HepG2 (cell line): ENCODE data around the gene MYADML2. TPM values are rescaled to one million over a fixed set of nuclear protein-coding genes. Genes with fewer than 3 reads are reported as not detected.
A peak's percentile ranks its signal among the peaks of the same experiment; 100 is the strongest.

Experiments
- AHR ChIP-seq: IDR thresholded peaks from 2 replicates; pipeline ENCODE4 v1.6.1; 2018; ENCODE audit warnings: missing genetic modification reagents, missing compliant biosample characterization
- ATF1 ChIP-seq: IDR thresholded peaks from 2 replicates; pipeline ENCODE4 v1.6.1; 2016; ENCODE audit warnings: mild to moderate bottlenecking, control low read depth
- CBX1 ChIP-seq: IDR thresholded peaks from one replicate; pipeline ENCODE4 v1.6.1; 2016; ENCODE audit warnings: antibody characterized with exemption, low read depth
- CEBPB ChIP-seq: IDR thresholded peaks from 2 replicates; pipeline ENCODE4 v1.6.1; 2011; ENCODE audit warnings: low read depth, low read length, improper control_type of control experiment, borderline replicate concordance
- ELF3 ChIP-seq: IDR thresholded peaks from 2 replicates; pipeline ENCODE4 v1.6.1; 2016; ENCODE audit warnings: missing genetic modification reagents, missing compliant biosample characterization
- EP300 ChIP-seq, 3 experiments: sonication (generic) in 1 of 3; formaldehyde crosslinking in 1 of 3; IDR thresholded peaks; 2 replicates each; pipeline versions ENCODE4 v1.5.1 to v1.6.1; 2011 to 2020; ENCODE audit warnings: low read depth in 2 of 3, low read length in 2 of 3, borderline replicate concordance in 1 of 3, improper control_type of control experiment in 1 of 3, mild to moderate bottlenecking in 1 of 3, missing genetic modification reagents in 1 of 3, moderate library complexity in 1 of 3
- HNRNPK ChIP-seq: fragments of 200-400 bp; formaldehyde crosslinking; IDR thresholded peaks from 2 replicates; pipeline ENCODE4 v1.6.1; 2018; ENCODE audit warnings: low read length, low read depth, moderate library complexity, mild to moderate bottlenecking; ENCODE audit not compliant: poor library complexity, severe bottlenecking
- HNRNPUL1 ChIP-seq: fragments of 200-400 bp; formaldehyde crosslinking; IDR thresholded peaks from 2 replicates; pipeline ENCODE4 v1.6.1; 2017; ENCODE audit warnings: low read depth, mild to moderate bottlenecking, low read length, moderate library complexity
- MED8 ChIP-seq: sonication (generic); formaldehyde crosslinking; IDR thresholded peaks from 2 replicates; pipeline ENCODE4 v1.8.1; 2023; ENCODE audit warnings: mild to moderate bottlenecking, missing genetic modification reagents; ENCODE audit not compliant: insufficient replicate concordance
- NKX3-1 ChIP-seq: sonication (generic); formaldehyde crosslinking; IDR thresholded peaks from 2 replicates; pipeline ENCODE4 v1.5.0; 2020; ENCODE audit warnings: missing genetic modification reagents
- NR1H2 ChIP-seq: sonication (generic); formaldehyde crosslinking; IDR thresholded peaks from 2 replicates; pipeline ENCODE4 v1.8.1; 2022; ENCODE audit warnings: low read depth, missing genetic modification reagents, borderline replicate concordance
- PPARG ChIP-seq: conservative IDR thresholded peaks from 2 replicates; pipeline ENCODE4 v1.6.1; 2016; ENCODE audit warnings: missing biosample characterization, missing genetic modification reagents
- RFXAP ChIP-seq: sonication (generic); formaldehyde crosslinking; IDR thresholded peaks from 2 replicates; pipeline ENCODE4 v1.4.0; 2020; ENCODE audit warnings: missing genetic modification reagents, borderline replicate concordance
- SNAI1 ChIP-seq: sonication (generic); formaldehyde crosslinking; IDR thresholded peaks from 2 replicates; pipeline ENCODE4 v1.5.0; 2020; ENCODE audit warnings: mild to moderate bottlenecking, missing genetic modification reagents, borderline replicate concordance
- TEAD3 ChIP-seq: optimal IDR thresholded peaks from 2 replicates; pipeline ENCODE3; 2016; ENCODE audit warnings: borderline replicate concordance
- TOE1 ChIP-seq: sonication (generic); formaldehyde crosslinking; IDR thresholded peaks from 2 replicates; pipeline ENCODE4 v1.4.0; 2020; ENCODE audit warnings: mild to moderate bottlenecking, missing genetic modification reagents
- U2AF2 ChIP-seq: fragments of 200-400 bp; formaldehyde crosslinking; IDR thresholded peaks from 2 replicates; pipeline ENCODE4 v1.6.1; 2017; ENCODE audit warnings: low read depth, mild to moderate bottlenecking, low read length
- ZBTB7B ChIP-seq: sonication (generic); formaldehyde crosslinking; IDR thresholded peaks from 2 replicates; pipeline ENCODE4 v1.4.0; 2020; ENCODE audit warnings: missing genetic modification reagents
- ZKSCAN1 ChIP-seq: fragments of 150-350 bp; IDR thresholded peaks from 2 replicates; pipeline ENCODE4 v1.6.1; 2014; ENCODE audit warnings: low read length
- ZMAT3 ChIP-seq: sonication (generic); formaldehyde crosslinking; conservative IDR thresholded peaks from 2 replicates; pipeline ENCODE4 v1.7.0; 2021; ENCODE audit warnings: missing genetic modification reagents
- ZNF30 ChIP-seq: sonication (generic); formaldehyde crosslinking; IDR thresholded peaks from 2 replicates; pipeline ENCODE4 v1.5.0; 2020; ENCODE audit warnings: mild to moderate bottlenecking, missing genetic modification reagents
- ZNF335 ChIP-seq: sonication (generic); formaldehyde crosslinking; IDR thresholded peaks from 2 replicates; pipeline ENCODE4 v1.4.0; 2020; ENCODE audit warnings: missing genetic modification reagents
- ZNF33A ChIP-seq: sonication (generic); formaldehyde crosslinking; IDR thresholded peaks from 2 replicates; pipeline ENCODE4 v1.5.1; 2020; ENCODE audit warnings: missing genetic modification reagents, mild to moderate bottlenecking, moderate library complexity, borderline replicate concordance
- ZNF564 ChIP-seq: sonication (generic); formaldehyde crosslinking; IDR thresholded peaks from 2 replicates; pipeline ENCODE4 v1.8.1; 2023; ENCODE audit warnings: mild to moderate bottlenecking, missing genetic modification reagents
- ZNF678 ChIP-seq: sonication (generic); formaldehyde crosslinking; IDR thresholded peaks from 2 replicates; pipeline ENCODE4 v1.4.0; 2020; ENCODE audit warnings: mild to moderate bottlenecking, missing genetic modification reagents
- ZNF768 ChIP-seq: sonication (generic); formaldehyde crosslinking; IDR thresholded peaks from 2 replicates; pipeline ENCODE4 v1.4.0; 2020; ENCODE audit warnings: missing genetic modification reagents
- ZSCAN25 ChIP-seq: sonication (generic); formaldehyde crosslinking; IDR thresholded peaks from 2 replicates; pipeline ENCODE4 v1.8.0; 2022; ENCODE audit warnings: mild to moderate bottlenecking, missing genetic modification reagents
- polyA plus RNA-seq, 8 experiments: library from polyadenylated mRNA; depleted of rRNA in 3 of 8; stranded (reverse) in 7 of 8; unstranded in 1 of 8; fragments of >200 nt; fragmentation: Illumina TruSeq in 4 of 8; extraction: Trizol in 4 of 8; gene quantifications; 2 replicates each; pipeline versions ENCODE4 v1.2.1 to v1.2.3, GENCODE V29; 2011 to 2016; ENCODE audit warnings: low read depth in 4 of 8, missing spikeins in 1 of 8, mixed read lengths in 1 of 8; ENCODE audit not compliant: insufficient read depth in 1 of 8
- total RNA-seq, 5 experiments: library from RNA; depleted of rRNA; stranded (reverse); fragments of >200 nt; fragmentation: Illumina TruSeq; extraction: Trizol; gene quantifications; 2 replicates each; pipeline ENCODE4 v1.2.3, GENCODE V29; 2016; ENCODE audit warnings: low read depth in 1 of 5
- TF ChIP-seq, protein P1 (sequence below): IDR thresholded peaks from 2 replicates; pipeline ENCODE4 v1.6.1; 2018; ENCODE audit warnings: missing genetic modification reagents
- TF ChIP-seq, protein P2 (sequence below): sonication (generic); formaldehyde crosslinking; IDR thresholded peaks from 2 replicates; pipeline ENCODE4 v1.4.0; 2020; ENCODE audit warnings: missing genetic modification reagents
- TF ChIP-seq, protein P3 (sequence below): sonication (generic); formaldehyde crosslinking; IDR thresholded peaks from 2 replicates; pipeline ENCODE4 v1.8.0; 2022; ENCODE audit warnings: missing genetic modification reagents, mild to moderate bottlenecking, borderline replicate concordance

The MYADML2 gene
- total and polyA plus RNA-seq, 2 of the 13 experiments (the other 11 are each of a cell fraction or from before 2014, with no cell fraction given): not detected

DNA sequence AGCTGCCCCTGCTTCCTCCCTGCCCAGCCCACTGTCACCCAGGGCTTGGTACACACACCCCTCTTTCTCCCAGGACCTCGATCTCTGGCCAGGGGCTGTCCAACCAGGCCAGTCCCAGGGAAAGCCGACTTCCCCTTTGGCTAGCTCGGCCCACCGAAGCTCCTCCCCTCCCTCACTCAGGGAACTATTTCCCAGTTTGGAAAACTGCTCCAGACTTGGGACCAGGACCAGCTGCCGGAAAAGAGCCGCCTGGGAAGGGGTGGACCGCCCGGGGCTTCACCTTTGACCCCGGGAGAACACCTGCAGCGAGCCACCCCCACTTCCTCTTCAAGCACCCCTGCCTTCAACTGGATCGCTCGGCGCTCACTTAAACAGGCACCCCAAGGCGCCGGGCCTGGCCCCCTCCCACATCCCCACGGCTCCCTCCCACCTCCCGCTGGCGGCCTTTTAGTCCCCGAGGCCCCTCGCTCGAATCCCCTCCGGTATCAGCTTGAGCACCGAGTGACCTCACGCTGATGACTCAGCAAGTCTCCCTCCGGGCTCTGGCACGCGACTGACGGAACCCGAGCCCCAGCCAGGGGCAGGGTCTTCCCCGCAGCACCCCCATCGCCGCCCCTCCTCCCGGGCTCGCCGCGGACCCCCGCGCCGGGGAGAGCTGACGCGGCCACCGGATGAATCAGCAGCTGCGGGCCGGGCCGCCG is 20.4 kb downstream of the MYADML2 start (continued):
- TF ChIP-seq CEBPB (no peak), NR1H2 (CRISPR knock-in tag) (no peak), ATF1 (no peak), ZNF30 (no peak), ZBTB7B (CRISPR knock-in tag) (peak; percentile 58; the same call in 1 of the 2 replicates), HNRNPK (peak; percentile 71), ZNF768 (CRISPR knock-in tag) (peak; percentile 60), NKX3-1 (CRISPR knock-in tag) (no peak), TOE1 (CRISPR knock-in tag) (no peak), ZKSCAN1 (no peak), ZNF33A (no peak), ZNF335 (CRISPR knock-in tag) (peak; percentile 29; the same call in 1 of the 2 replicates), U2AF2 (no peak), MED8 (CRISPR knock-in tag) (peak; percentile 54), HNRNPUL1 (no peak), EP300 (IDR thresholded peaks at IDR 0.05; ENCODE audit: low read depth in 2 of 2, low read length in 2 of 2) (no peak), EP300 (CRISPR knock-in tag; IDR thresholded peaks at IDR 0.05; ENCODE audit: borderline replicate concordance) (no peak), ZMAT3 (0 out of 2 replicates have a peak, but pooled peaks have one; percentile 23), TEAD3 (CRISPR knock-in tag) (no peak), RFXAP (0 out of 2 replicates have a peak, but pooled peaks have one; percentile 52), CBX1 (peak; percentile 33), PPARG (CRISPR knock-in tag) (0 out of 2 replicates have a peak, but pooled peaks have one; percentile 41), AHR (no peak; the same call in 1 of the 2 replicates), SNAI1 (CRISPR knock-in tag) (peak; percentile 98), ZNF678 (CRISPR knock-in tag) (no peak), ZSCAN25 (CRISPR knock-in tag) (peak; percentile 95), ELF3 (CRISPR knock-in tag) (peak; percentile 90), ZNF564 (CRISPR knock-in tag) (no peak)
- TF ChIP-seq, protein P1, sequence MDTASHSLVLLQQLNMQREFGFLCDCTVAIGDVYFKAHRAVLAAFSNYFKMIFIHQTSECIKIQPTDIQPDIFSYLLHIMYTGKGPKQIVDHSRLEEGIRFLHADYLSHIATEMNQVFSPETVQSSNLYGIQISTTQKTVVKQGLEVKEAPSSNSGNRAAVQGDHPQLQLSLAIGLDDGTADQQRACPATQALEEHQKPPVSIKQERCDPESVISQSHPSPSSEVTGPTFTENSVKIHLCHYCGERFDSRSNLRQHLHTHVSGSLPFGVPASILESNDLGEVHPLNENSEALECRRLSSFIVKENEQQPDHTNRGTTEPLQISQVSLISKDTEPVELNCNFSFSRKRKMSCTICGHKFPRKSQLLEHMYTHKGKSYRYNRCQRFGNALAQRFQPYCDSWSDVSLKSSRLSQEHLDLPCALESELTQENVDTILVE (CRISPR knock-in tag): peak; percentile 79; the same call in 1 of the 2 replicates
- TF ChIP-seq, protein P2, sequence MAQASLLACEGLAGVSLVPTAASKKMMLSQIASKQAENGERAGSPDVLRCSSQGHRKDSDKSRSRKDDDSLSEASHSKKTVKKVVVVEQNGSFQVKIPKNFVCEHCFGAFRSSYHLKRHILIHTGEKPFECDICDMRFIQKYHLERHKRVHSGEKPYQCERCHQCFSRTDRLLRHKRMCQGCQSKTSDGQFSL (CRISPR knock-in tag): 0 out of 2 replicates have a peak, but pooled peaks have one; percentile 27
- TF ChIP-seq, protein P3, sequence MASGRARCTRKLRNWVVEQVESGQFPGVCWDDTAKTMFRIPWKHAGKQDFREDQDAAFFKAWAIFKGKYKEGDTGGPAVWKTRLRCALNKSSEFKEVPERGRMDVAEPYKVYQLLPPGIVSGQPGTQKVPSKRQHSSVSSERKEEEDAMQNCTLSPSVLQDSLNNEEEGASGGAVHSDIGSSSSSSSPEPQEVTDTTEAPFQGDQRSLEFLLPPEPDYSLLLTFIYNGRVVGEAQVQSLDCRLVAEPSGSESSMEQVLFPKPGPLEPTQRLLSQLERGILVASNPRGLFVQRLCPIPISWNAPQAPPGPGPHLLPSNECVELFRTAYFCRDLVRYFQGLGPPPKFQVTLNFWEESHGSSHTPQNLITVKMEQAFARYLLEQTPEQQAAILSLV (CRISPR knock-in tag): no peak
